Activated T-helper 1 cell treated with anti-CD3 and anti-CD28 coated beads, Interleukin-2, amount 50 U/mL, for 16 hours (primary cell): ENCODE measurements around the gene EP400.
A peak's percentile ranks its signal among the peaks of the same experiment; 100 is the strongest.
"Not testable (repeated sequence)": the region's sequence is repeated elsewhere in the genome, so short reads cannot be mapped to it uniquely, and the experiment has no call there.

ENCODE experiments used
- DNase-seq, 2 donors: peaks; one replicate each; pipeline ENCODE4 v3.0.0-alpha.2; 2020; ENCODE audit warnings: low read depth in 1 of 2, low spot score in 1 of 2

EP400 gene

GRCh38 chr12:132081423-132081822 is 131.7 kb downstream of the EP400 start:
- no peak for DNase-seq

- DNase-seq = no peak
Observed at GRCh38 chr12:132083614-132083940, 133.8 kb downstream of the EP400 start.

GRCh38 chr12:132083941-132084620 is 134.3 kb downstream of the EP400 start:
- DNase-seq = peak; percentile 71 to 88

- peak in 1 of 2 donors; percentile 17 for DNase-seq
Observed at GRCh38 chr12:132084621-132085290, 135.0 kb downstream of the EP400 start.

- DNase-seq = no peak
Observed at GRCh38 chr12:132085291-132085635, 135.5 kb downstream of the EP400 start.

GRCh38 chr12:132089407-132089910 is 139.7 kb downstream of the EP400 start:
- no peak for DNase-seq

GRCh38 chr12:132094269-132094891 is 144.6 kb downstream of the EP400 start:
- DNase-seq = no peak

GRCh38 chr12:132095520-132096409 is 146.0 kb downstream of the EP400 start:
- DNase-seq = no peak

GRCh38 chr12:132099739-132100138 is 150.0 kb downstream of the EP400 start:
- DNase-seq = no peak

GRCh38 chr12:132100306-132101065 is 150.7 kb downstream of the EP400 start:
- DNase-seq = no peak

- no peak for DNase-seq
Observed at GRCh38 chr12:132102297-132102696, 152.6 kb downstream of the EP400 start.

- DNase-seq = not testable (repeated sequence)
Observed at GRCh38 chr12:132103072-132103471, 153.3 kb downstream of the EP400 start.

GRCh38 chr12:132103542-132104308 is 154.0 kb downstream of the EP400 start:
- no peak for DNase-seq

GRCh38 chr12:132105467-132105866 is 155.7 kb downstream of the EP400 start:
- no peak for DNase-seq

GRCh38 chr12:132106921-132107320 is 157.2 kb downstream of the EP400 start:
- no peak for DNase-seq

- no peak for DNase-seq
Observed at GRCh38 chr12:132108211-132108832, 158.6 kb downstream of the EP400 start.

GRCh38 chr12:132109741-132110140 is 160.0 kb downstream of the EP400 start:
- DNase-seq = no peak

- DNase-seq = no peak
Observed at GRCh38 chr12:132110677-132111076, 160.9 kb downstream of the EP400 start.

GRCh38 chr12:132111654-132112304 is 162.0 kb downstream of the EP400 start:
- DNase-seq = no peak
